Epithelial cell of prostate (primary cell): ENCODE measurements around the gene SH3BGRL3.
A peak's percentile ranks its signal among the peaks of the same experiment; 100 is the strongest.
"Not testable (repeated sequence)": the region's sequence is repeated elsewhere in the genome, so short reads cannot be mapped to it uniquely, and the experiment has no call there.

Experiments
- DNase-seq: peaks from one replicate; pipeline ENCODE4 v3.0.0-alpha.2; 2011; ENCODE audit warnings: low read depth, low spot score
- H3K27ac ChIP-seq: fragments of 450-650 bp; 2 replicates; pipeline ENCODE4 v1.5.1; 2017; ENCODE audit warnings: mild to moderate bottlenecking

SH3BGRL3 gene

DNA sequence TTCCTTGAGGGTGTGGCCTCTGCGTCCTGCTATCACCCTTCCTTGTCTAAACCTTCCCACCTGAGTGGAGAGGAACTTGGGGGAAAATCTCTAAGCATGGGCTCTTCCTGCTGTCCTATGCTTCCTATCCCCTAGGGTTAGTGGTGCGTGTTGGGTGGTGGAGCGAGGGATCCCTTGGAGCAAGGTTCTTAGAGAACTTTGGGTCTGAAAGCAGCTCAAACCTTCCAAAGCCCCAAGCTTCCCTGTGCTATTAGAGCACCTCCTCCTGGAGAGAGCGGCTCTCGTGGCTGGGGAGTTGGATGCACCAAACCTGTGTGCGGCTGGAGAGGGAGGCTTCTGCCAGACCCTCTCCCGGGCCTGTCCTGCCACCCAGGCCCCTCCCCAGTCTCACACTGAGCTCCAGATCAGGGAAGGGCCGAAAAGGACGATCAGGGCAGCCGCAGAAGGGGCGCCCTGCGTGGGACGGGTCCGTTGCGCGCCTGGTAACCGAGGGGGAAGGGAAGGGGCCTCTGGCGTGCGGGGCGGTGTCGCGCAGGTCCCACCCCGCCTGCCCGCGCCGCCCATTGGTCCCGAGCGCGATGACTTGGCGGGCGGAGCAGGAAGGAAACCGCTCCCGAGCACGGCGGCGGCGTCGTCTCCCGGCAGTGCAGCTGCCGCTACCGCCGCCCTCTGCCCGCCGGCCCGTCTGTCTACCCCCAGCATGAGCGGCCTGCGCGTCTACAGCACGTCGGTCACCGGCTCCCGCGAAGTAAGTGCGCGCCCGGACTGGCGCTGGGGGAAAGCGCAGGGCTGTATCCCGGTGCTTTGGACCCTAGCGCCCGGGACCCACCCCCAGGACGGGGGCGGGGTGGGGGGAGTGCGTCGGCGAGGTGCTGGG lies at the start of gene SH3BGRL3:
SH3BGRL3 (plus strand) TSS at position 631 of the 877 bp plus-strand sequence; CDS start at position 701, 70 bp downstream.
- DNase-seq = no peak
- H3K27ac ChIP-seq = peak within 1 kb of the TSS; percentile 98

GRCh38 chr1:26230682-26231081 lies 49.2 kb upstream of the SH3BGRL3 start:
- DNase-seq, H3K27ac ChIP-seq: not testable (repeated sequence)

GRCh38 chr1:26233903-26234643 lies 45.8 kb upstream of the SH3BGRL3 start, which contains the start of gene CEP85:
CEP85 (plus strand) TSS chr1:26234200; CDS start chr1:26239784, 5,584 bp downstream.
- peak; percentile 83 for DNase-seq
- H3K27ac ChIP-seq = peak within 1 kb of the TSS; percentile 57

DNA sequence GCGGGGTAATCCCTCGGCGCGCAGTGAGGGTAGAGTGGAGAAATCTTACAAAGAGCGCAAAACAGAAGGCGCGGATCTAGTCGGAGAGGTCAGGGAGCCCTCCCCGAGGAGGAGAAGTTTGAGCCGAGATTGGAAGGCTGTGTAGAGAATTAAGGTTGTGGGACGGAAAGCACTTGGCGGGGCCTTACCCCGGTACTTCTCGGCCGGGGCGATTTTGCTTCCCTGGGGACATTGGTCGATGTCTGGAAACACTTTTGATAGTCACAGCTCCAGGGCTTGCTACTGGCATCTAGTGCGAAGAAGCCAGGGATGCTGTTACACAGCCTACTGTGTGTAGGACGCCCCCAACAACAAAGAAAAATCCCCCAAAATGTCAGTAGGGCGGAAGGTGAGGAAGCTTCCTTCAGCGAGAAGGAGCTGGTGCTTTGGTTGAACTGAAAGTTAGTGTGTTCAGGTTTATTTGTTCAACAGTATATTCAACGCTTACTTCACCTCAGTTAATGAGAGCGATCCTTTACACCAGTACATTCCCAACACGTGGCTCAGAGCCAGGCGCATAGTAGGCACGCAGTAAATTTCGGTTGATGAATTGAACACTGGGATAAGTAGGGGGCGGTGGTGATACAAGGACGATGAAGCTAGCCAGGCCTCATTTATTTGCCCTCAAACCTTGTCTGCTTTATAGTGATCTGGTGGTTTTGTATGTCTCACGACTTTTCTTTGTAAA lies 45.1 kb upstream of the SH3BGRL3 start:
- H3K27ac ChIP-seq = peak overlapping the region; percentile 57
- no peak for DNase-seq

DNA sequence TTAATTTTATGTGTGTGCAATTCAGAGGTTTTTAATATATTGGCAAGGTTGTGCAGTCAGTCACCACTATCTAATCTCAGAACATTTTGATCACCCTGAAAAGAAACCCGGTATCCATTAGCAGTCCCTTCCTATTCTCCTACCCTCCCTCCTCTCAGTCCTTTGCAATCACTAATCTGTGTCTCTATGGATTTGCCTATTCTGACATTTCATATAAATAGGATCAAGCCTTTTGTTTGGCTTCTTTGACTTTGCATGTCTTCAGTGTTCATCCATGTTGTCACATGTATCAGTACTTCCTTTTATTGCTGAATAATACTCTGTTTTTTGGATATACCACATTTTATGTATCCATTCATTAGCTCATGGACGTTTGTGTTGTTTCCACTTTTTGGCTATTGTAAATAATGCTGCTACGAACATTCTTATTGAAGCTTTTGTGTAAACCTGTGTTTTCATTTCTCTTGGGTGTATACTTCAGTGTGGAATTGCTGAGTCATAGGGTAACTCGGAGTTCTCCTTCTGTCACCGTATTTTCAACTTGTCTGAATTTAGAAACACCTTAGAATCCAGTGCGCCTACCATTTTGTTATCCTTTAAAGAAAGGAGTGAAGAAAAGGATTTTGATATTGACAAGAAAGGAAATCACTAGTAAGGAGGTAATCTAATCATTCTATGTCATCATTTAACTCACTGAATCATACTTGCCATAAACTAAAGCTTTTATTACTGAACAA lies 42.5 kb upstream of the SH3BGRL3 start:
- peak overlapping the region; percentile 40 for H3K27ac ChIP-seq
- no peak for DNase-seq

GRCh38 chr1:26239936-26240335 lies 40.0 kb upstream of the SH3BGRL3 start:
- H3K27ac ChIP-seq = no peak overlapping the region

GRCh38 chr1:26252718-26253117 lies 27.2 kb upstream of the SH3BGRL3 start:
- no peak overlapping the region for H3K27ac ChIP-seq
- no peak for DNase-seq

More at GRCh38 chr1:26239936-26240335, 40.0 kb upstream of the SH3BGRL3 start:
- DNase-seq = no peak

GRCh38 chr1:26254404-26254803 lies 25.5 kb upstream of the SH3BGRL3 start:
- no peak for DNase-seq
- H3K27ac ChIP-seq = no peak overlapping the region

GRCh38 chr1:26257222-26257621 lies 22.7 kb upstream of the SH3BGRL3 start:
- no peak for DNase-seq
- H3K27ac ChIP-seq = no peak overlapping the region

DNA sequence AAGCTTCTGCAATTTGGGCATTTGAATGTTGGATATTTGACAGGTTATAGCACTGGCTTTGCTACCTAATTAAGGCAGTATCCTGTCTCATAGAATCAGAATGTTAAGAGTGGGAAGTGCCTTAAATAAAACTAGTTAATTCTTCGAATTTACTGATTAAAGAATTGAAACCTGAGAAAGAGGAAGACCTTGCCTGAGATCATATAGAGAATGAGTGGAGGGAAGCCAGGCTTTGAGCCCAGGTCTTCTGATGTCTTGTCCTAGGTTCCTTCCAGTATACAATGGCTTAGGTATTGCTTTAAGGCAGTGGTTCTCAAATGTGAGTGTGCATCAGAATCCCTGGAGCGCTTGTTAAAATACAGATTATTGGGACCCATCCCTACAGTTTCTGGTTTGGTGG lies 20.9 kb upstream of the SH3BGRL3 start:
- no peak overlapping the region for H3K27ac ChIP-seq
- no peak for DNase-seq

DNA sequence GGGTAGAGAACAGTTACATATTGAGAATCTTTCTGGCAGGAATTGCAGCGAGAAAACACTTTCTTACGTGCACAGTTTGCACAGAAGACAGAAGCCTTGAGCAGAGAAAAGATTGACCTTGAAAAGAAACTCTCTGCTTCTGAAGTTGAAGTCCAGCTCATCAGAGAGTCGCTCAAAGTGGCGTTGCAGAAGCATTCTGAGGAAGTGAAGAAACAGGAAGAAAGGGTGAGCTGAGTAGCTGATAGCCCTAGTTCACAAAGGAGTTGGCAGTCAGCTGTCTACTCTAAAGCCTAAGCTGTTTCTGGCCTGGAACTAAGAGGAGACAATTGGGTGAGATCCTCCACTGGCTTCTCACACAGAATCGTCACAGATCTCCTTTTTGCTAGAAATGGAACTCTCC lies 20.3 kb upstream of the SH3BGRL3 start:
- H3K27ac ChIP-seq = no peak overlapping the region
- DNase-seq = no peak

DNA sequence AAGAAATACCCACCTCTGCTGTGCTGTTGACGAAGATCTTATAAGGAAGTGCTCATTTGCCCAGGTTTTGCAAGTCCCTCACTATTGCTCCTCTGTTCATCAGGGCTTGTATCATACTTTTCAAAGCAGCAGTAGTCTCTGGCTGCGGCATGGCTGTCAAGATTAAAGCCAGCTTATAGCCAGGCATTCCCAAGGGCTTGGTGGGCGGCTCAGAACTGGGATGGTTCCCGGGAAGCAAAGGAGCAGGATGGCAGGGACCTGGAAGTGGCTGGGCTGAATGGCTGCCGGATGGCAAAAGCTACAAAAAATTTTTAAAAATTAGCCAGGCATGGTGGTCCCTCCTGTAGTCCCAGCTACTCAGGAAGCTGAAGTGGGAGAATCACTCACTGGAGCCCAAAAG lies 16.7 kb upstream of the SH3BGRL3 start:
- H3K27ac ChIP-seq = no peak overlapping the region
- no peak for DNase-seq

GRCh38 chr1:26265405-26265804 lies 14.5 kb upstream of the SH3BGRL3 start:
- DNase-seq = no peak
- no peak overlapping the region for H3K27ac ChIP-seq

- no peak for DNase-seq
- no peak overlapping the region for H3K27ac ChIP-seq
Observed at GRCh38 chr1:26268290-26269197, 11.3 kb upstream of the SH3BGRL3 start.

DNA sequence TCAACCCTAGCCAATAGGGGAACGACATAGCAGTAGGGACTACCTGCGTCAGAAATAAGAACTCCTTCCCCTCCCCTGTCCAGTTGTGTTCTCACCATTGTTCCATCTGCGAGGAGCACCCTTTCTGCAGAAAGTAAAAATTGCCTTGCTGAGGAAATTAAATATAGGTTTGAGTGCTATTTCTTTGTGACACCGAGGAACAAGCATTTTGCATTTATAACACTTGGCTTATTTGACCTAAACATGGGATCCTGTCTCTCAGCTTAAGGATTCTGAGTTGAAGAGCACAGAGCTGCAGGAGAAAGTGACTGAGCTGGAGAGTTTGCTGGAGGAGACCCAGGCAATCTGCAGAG lies 10.7 kb upstream of the SH3BGRL3 start:
- no peak for DNase-seq
- H3K27ac ChIP-seq = no peak overlapping the region

DNA sequence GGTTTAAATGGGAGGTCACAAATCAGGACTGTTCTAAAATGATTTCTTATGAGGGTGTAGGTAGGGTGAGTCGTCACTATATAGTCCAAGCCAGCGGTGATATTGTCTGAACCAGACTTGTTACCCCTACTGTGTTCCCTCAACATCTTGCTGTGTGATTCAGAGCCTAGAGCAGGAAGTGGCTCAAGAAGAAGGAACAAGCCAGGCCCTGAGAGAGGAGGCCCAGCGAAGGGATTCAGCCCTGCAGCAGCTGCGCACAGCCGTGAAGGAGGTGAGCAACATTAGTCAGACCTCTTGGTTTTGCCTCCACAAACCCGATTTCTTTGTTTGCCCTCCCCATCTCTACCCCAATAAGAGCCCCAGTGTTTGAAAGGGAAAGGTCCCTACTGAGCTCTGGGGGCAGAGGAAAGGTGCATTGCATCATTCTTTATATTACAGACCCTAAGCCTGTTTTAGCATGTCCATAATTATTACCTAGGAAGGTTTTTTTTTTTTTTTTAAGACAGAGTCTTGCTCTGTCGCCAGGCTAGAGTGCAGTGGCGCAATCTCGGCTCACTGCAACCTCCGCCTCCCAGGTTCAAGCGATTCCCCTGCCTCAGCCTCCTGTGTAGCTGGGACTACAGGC lies 5.0 kb upstream of the SH3BGRL3 start:
- DNase-seq = no peak
- H3K27ac ChIP-seq = peak overlapping the region; percentile 98

GRCh38 chr1:26275580-26276431 lies 4.1 kb upstream of the SH3BGRL3 start:
- H3K27ac ChIP-seq = peak overlapping the region; percentile 98
- DNase-seq = peak; percentile 98

DNA sequence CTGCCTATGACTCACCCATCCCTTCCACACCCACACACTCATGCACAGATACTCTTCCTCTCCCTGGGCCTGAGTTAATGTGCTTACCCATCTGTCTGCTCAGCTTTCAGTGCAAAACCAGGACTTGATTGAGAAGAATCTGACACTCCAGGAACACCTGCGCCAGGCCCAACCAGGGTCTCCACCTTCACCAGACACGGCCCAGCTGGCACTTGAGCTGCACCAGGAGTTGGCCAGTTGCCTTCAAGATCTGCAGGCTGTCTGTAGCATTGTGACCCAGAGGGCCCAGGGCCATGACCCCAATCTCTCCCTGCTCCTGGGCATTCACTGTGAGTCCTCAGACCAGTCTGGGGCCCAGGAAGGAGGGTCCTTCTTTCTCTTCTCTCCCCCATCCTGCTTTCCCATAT lies 3.5 kb upstream of the SH3BGRL3 start:
- DNase-seq = no peak
- peak overlapping the region; percentile 98 for H3K27ac ChIP-seq
